ENCODE measurements around the gene OTOF.

The OTOF gene

DNA sequence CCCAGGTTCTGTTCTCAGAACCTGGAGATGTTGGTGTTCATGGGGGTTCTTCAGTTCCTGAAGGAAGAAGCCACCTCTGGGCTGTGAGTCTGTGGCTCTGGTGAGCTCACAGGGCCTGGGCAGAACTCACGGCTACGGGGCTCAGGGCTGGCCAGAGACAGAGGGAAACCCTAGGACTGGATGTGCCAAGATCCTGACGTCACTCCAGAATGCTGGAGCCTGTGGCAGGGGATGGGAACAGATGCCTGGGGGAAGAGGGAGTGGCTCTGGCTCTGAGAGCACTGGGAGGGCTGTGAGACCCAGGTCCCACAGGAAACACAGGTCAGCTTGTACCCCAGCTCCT lies at the start of gene OTOF:
Gene OTOF (minus strand): TSS at position 214 of the 343 bp plus-strand sequence.
- peak; percentile 72 for DNase-seq (ENCODE audit: low read depth)

DNA sequence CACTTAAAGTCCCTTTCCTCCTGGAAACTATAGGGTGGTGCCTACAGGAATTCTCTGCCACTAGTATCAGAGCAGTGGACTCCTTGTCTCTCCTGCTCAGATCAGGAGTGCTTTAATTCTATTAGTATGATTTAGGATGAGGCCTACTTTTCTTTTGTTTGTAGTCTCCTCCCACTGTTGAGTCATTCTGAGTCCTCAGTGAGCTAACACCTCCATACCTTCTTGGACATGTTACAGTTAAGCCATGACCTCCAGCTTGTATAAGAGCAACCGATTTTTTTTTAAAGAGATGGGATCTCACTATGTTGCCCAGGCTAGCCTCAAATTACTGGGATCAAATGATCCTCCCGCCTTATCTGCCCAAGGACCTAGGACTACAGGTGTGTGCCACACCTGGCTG lies 48.7 kb upstream of the OTOF start:
- peak; percentile 13 for DNase-seq (ENCODE audit: low read depth)

DNA sequence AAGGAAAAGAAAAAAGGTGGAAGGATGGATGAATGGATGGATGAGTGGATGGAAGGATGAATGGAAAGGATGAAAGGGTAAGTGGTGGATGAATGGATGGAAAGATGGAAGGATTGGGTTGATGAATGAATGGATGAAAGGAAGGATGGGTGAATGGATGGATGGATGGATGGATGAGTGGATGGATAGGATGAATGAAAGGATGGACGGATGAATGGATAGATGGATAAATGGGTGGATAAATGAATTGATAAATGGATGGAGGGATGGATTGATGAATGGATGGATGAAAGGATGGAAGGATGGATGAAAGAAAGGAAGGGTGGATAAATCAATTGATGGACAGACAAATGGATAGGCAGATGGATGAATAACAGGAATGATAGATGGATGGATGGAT lies 48.2 kb upstream of the OTOF start:
- DNase-seq (ENCODE audit: low read depth) = no peak

DNA sequence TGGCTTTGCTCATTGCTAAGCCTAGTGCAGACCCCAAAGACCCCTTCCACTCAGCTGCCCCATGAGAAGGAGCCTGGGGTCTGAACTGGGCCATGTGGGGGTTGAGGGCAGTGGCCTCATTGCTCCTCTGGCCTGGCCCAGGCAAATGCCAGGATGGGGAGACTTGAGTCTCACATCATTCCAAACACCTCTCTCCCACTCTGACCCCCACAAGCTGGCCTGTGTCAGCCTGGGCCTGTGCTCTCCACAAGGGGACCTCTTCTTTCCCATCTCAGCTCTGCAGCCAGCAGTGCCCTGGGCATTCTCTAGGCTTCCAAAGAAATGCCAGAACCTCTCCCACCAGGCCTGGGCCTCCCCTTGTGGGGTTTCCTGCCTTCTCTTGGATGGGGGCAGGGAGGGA lies 45.8 kb upstream of the OTOF start:
- DNase-seq (ENCODE audit: low read depth) = no peak

DNA sequence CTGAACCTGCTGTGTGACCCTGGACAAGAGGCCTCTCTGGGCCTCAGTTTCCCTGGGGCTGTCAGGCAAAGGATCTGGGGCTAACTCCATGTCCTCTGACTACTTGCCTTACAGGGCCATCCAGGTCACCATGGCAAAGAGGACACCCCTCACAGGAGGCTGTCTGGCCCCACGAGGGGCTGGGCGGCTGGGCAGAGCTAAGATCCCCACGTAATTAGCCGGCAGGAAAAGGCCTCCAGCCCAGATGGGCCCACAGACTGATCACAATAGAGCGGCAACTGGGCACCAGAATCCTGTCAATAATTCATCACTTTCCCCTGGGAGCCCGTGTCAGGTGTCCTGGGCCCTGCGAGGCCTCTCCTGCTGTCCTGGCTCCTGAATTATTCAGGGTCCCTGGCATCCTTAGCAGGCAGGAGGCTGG lies 44.8 kb upstream of the OTOF start:
- no peak for DNase-seq (ENCODE audit: low read depth)

DNA sequence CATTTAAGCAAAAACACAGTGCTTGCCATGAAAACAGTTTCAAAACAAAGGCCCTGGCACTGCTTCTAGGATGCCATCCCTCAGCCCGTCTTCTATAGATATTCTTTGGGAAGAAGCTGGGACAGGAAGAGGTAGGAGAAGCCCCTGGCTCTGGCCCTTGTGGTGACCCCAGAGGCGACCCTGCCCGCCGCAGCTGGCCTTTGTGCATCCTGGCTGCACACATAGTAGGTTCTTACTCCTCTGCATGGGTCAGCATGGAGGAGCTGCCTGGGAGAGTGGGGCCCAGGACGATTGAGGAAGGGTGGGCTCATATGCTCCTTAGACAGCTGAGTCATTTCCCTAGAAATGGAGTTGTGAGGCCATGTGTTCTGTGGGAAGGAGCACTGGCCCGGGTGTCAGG lies 44.4 kb upstream of the OTOF start:
- no peak for DNase-seq (ENCODE audit: low read depth)

DNA sequence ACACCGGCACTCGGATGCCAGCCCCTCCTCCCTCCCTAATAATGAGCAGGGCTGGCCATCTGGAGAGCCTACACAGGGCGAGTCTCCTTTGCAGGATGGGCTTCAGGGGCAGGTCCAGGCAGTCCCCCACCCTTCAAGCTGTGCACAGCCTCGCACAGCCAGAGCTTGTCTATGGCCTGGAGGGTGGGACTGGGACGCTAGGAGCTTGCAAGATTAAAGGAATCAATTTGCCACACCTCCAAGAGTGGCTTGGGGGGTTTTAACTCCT lies 43.9 kb upstream of the OTOF start:
- DNase-seq (ENCODE audit: low read depth) = no peak

DNA sequence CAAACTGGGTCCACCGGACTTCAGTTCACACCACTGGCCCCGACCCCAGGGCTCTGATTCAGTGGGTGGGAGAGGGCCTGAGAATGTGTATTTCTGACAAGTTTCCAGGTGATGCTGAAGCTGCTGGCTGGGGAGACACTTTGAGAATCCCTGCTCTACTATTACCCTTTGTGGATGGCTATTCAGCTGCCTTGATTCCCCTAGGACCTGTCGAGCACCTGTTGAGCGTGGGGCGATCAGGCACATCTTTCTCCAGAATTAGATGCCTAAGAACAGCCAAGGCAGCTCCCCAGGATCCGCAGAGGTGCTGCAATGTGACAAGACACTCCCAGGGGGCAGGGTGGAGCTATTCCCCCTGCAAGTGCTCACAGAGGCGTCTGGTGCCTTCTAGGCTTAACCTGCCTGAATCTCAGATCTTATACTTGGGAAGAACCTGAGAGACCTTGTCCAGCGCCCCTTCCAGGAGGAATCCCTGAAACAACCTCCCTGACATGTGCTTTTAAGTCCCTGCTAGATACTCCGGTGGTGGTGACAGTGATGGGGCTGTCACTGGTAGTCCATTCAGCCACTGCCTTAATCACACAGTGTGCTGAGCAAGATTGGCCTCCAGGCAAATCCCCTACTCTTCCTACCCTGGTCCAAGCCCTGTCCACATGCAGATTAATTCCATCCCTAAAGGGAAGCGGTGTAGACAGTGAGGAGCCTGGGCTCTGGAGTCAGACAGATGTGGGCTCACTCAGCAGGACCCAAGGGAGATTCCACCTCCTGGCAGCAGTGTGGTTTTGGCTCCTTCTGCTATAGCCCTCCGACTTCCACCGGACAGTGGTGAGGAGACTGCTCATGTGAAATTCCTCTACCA lies 43.4 kb upstream of the OTOF start:
- DNase-seq (ENCODE audit: low read depth) = peak; percentile 47

DNA sequence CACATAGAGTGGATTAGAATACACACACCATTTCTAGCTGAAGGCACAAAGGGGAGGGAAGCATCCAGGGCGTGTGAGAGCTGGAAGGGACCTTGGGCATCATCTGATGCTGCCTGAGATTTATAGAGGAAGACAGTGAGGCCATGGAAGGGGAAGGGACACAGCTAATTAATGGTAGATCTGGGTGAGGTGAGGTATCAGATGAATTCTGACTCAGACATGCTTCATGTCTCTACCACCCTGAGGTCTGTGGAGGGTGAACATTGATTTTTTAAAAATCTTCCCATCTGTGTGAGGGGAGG lies 42.2 kb upstream of the OTOF start:
- no peak for DNase-seq (ENCODE audit: low read depth)

DNA sequence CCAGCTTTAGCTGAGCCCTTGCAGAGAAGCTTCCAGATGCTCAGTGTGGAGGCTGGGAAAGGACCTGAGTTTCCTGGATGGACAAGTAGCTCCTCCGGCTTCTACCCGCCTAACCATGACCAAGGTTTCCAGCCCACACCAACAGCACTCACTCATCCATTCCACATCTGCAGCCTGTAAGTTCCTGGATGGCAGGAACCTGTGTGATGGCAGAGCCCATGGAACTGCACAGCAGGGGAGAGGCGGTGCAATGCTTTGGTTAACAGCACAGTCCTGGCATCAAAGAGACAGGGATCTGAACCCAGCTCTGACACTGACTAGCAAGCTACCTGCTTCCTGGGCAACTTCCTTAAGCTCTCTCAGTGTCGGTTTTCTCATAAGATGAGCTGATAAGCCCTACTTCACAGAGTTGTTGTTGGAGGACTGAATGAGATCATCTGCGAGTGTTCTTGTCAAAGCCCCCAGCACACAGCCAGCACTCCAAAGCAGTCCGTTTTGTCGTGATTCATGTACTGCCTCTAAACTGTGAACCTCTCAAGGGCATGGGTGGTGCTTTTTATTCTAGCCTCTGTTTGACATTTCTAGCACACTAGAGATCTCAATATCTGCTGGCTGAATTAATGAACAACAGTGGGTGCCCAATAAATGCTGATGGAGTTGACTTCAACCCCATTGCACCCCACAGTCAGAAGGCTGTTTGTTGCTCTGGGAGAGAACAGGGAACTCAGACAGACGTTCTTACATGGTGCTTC lies 41.6 kb upstream of the OTOF start:
- no peak for DNase-seq (ENCODE audit: low read depth)

DNA sequence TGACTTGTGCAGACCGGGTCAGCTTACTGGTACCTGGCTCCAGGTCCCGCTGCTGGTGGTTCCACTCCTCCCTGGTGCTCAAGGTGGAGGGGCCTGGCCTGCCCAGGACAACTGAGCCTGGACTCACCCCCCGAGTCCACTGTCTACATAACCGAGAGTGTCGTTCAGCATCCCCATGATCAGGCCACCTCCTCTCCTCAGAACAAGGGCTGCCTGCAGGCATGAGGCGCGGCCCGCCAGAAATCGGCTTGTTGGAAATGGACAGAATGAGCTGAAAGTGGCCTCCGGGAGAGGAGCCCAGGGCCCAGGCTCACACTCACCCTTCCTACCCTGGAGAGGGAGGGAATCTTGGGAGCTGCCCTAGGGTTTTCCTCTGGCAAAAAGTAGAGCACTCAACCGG lies 38.9 kb upstream of the OTOF start:
- DNase-seq (ENCODE audit: low read depth) = no peak

DNA sequence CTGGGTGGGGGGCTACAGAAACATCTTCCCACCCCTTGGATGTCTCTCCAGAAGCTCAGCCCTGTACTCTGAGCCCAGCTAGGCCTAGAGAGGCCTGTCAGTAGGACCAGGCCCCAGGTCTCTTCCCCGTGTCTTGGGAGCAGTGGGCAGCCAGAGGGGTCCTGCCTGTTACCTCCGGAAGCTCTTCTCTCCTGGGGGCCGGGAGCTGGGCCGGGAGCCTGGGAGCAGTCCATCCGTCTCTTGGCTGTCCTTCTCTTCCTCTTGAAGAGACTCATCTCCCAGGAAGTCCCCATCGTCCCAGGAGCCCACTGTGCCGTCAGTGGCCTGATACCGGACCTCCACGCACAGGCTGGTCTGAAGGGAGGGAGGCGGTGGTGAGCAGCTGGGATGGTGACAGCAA lies 38.3 kb upstream of the OTOF start:
- no peak for DNase-seq (ENCODE audit: low read depth)

DNA sequence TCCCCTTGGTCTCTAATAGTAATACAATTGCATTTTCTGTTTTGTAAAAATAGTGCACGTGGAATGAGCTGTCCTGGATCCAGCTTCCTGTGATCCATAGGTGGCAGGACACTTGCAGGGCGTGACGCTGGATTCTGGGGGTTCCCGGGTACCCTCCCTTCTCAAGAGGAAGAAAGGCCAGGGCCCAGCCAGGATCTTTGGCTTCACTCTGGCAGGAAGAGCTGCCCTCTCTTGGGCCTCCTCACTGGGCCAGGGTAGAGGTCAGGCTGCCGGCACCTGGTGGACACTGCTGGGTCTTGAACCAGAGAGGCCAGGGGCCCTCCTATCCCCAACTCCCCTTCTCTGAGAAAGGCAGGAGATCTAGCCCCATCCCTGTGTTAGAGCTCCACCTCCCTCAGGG lies 37.8 kb upstream of the OTOF start:
- DNase-seq (ENCODE audit: low read depth) = no peak

DNA sequence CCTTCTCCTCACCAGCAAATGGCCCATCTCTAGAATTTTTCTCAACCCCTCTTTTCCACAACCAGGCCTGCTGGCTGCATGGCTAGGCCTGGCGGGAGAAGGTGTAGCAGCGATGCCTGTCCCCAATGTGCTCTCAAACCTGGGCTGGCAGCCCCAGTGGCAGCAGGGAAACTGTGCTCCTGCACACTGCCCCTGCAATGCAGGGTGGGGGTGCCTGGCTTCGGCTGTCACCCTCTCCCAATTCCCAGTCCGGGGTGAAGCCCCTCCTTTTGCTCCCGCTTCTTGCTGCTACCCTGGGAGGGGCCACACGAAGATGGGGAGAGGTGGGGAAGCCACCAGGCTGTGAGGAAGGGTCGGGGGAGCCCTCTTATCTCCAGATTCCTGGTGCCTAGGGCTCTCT lies 36.1 kb upstream of the OTOF start:
- no peak for DNase-seq (ENCODE audit: low read depth)

DNA sequence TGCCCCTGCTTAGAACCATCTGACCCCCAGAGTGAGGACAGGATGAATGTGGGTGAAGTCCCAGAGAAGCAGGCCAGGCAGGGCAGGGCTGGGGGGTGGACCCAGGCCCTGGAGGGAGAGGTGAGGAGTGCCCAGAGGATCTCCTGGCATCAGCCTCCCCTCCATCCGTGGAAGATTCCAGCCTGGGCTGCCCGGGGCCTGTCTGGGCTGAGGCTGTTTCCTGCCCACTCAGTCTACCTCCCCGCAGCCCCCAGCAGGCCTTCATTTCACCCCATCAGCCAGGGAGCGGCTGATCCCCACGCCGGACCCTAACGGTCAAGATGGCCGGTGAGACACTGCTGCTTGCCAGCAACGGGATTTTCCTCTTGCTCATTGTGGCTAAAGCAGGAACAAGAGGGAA lies 35.3 kb upstream of the OTOF start:
- DNase-seq (ENCODE audit: low read depth) = no peak

DNA sequence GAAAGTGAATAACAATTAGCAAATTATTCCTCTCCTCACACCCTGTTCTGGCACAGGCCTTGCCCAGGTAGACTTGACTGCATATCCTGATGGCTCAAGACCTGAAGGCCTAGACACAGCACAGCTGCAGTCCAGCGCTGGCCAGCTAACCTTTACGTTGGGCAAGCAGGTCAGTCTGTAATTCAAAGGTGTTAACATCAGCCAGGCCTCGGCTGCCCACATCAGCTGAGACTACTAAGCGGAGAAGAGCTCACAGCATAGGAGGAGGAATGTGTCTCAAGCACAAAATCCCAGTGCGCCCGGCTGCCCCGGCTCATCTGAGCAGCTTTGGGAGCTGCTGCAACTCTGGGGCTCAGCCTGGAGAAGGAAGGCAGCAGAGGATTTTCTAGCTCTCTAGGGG lies 33.5 kb upstream of the OTOF start:
- no peak for DNase-seq (ENCODE audit: low read depth)

DNA sequence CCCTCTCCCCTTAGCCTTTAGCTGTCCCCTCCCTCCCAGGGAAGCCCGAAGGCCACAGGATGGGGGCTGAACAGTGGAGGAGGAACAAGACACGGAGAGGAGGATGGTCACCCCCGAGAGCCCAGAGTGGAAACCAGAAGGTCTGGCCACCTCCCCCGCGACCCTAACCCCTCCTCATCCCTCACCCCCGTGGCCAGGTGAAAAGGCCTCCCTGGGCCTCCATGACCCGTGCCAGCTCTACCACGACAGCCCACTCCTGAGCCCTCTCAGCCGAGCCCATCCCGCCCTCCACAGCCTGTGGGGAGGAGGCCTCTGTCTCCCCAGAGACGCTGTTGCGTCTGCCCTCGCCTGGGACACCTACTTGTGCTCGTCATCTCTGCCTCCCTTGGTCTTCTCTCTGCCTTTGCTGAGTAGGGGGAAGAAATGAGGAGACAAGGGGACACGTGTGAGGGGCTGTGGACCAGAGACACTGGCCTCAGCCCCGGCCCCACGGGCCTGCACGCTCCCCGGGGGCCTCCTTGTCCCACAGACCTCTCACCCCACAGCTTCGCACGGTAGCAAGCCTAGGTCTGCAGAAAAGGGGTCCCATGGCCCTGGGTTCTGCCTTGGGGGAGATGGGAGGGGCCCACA lies 32.5 kb upstream of the OTOF start:
- no peak for DNase-seq (ENCODE audit: low read depth)

DNA sequence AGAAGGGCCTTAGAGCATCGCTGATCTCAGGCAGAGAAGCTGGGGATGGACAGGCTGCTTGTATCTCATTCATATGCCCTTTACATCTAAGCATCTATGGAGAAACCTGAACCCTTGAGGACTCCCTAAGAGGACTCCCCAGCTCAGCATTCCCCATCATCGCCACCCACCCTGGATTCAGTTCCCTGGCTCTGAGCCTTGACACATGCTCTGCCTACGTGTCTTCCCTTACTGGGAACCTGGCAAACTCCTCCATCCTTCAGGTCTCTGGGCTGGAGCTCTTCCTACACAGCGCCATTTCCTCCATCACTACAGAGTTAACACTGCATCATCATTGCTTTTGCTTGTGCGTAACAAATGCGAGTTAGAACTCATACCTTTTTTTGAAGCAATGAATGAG lies 31.2 kb upstream of the OTOF start:
- no peak for DNase-seq (ENCODE audit: low read depth)

DNA sequence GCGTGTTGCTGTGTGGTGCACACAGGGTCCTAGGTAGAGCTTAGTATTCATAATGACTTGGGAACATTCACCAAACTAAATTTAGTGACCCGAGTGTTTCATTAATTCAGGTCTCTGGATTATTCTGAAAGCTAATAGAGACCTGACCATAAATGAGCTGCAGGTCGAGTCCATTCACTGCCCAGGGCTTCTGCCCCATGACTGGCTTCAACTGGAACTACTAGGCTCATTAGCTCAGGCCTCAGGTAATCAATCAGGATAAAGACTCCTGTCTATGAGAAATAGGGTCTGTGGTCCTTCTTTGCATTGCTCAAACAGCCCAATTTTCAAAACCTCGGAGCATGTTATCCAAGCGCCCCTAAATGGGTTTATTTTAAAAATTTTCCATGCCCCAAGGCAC lies 30.0 kb upstream of the OTOF start:
- no peak for DNase-seq (ENCODE audit: low read depth)

DNA sequence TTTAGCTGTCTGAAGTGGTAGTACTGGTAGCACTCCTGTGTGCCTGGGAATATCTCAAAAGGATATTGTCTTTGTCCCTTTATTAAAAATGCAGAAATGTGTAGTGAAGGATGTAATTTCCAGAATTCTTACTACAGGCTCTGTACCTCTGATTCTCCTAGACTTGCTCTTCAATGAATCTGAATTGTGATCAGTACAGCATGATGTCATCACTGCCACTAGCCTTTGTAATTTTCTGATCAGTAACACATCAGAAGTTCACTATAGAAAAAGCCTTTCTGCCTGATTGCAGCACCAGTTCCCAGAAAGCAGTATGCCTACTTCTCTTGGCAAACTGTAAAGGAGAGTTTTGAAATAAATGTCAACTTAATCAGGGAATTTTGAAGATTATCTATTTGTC lies 29.2 kb upstream of the OTOF start:
- no peak for DNase-seq (ENCODE audit: low read depth)

DNA sequence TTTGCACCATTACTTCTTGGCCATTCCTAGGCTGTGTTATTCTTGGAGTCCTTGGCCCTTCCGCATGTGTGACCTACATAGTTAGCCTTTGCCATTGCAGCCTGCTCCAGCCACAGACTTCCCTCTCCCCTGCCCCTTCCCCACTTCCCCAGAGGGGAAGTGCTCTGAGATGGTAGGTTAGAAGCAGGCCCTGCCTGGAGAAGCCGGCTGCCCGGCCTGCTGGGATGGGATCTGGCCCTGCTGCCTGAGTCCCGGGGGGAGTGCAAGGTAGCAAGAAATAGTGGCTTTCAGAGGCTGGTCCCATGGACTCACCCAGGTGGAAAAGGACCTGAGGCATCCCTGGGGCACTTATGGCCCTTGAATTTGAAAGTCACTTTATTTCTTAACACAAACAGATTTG lies 28.4 kb upstream of the OTOF start:
- DNase-seq (ENCODE audit: low read depth) = no peak

DNA sequence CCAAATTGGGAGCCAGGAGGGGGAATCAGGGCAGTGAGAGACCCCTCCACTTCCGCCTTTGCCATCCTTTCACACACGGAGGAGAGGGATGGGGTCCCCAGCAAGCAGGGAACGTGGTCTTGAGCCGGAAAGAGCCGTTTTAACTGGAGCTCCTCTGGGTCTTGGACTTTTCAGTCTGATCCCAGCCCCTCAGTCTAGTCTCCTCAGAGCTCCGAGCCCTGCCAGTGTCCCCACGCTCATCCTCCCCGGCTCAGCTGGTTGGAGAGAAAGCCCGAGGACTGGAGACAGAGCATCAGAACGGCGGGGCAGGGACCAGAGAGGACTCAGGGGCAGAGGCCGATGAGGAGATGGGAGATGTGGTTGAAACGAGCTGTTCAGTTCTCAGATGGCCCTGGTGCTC lies 26.1 kb upstream of the OTOF start:
- no peak for DNase-seq (ENCODE audit: low read depth)

DNA sequence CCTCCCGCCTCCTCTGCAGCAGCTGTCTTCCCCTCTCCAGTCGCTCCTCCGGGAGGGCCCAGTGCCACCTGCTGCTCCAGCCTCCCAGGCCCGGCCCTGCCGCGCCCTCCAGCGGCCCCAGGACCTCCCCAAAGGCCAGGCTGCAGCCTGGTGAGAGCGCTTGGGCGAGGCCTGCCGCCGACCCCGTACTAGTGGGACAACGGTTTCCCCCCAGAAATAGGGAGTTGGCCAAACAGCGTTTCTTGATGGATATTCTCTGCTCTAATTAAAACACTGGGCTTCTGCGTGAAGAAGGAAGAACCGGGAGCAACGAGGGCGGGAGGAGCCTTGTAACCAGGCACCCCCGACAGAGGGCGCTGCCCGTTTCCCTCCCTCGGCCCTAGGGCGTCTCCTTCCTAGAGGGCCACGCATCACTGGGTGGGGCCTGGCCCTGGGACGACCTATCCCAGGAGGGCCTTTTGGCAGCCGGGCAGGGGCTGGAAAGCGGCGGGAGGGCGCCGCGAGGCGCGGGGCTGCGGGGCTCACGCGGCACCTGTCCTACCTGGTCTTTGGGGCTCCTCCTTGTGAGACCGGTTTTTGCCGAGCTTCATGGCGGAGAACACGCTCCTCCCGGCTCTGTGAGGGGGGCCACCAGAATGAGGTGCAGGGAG lies 25.4 kb upstream of the OTOF start:
- peak; percentile 71 for DNase-seq (ENCODE audit: low read depth)
